Fibroblast of pulmonary artery (primary cell): ENCODE data around the gene MMP27.

ENCODE experiments used
- DNase-seq: peaks from one replicate; pipeline ENCODE4 v3.0.0-alpha.2; 2010; ENCODE audit warnings: low read depth
- H3K4me3 ChIP-seq: replicated peaks from 2 replicates; pipeline ENCODE4 v1.5.1; 2011; ENCODE audit warnings: low read depth, mild to moderate bottlenecking, control low read depth, low read length, moderate library complexity
- CTCF ChIP-seq: IDR thresholded peaks from 2 replicates; pipeline ENCODE4 v1.5.1; 2011; ENCODE audit warnings: mild to moderate bottlenecking, control low read depth, low read length, inconsistent platforms; ENCODE audit errors: missing control alignments

Gene MMP27

DNA sequence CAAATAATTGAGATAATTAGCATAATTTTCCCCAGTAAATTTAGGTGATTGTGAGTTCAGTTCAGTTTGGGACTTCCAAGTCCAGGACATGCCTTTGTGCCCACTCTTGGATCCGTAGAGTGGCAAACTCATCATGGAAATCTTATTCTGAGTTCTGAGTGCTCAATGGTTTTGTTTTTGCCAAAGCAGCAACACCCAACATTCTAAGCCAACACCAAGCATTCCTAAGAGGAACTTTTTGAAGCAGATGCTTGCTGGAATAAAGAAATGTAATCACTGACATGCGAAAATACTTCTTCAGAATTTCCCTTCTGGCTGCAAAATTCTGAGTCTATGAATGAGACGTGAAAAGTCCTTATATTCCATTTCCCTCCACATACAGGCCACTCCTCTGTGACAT is 10.4 kb downstream of the MMP27 start:
- no peak for TF ChIP-seq CTCF
- no peak for DNase-seq
- H3K4me3 ChIP-seq: no peak overlapping the region

DNA sequence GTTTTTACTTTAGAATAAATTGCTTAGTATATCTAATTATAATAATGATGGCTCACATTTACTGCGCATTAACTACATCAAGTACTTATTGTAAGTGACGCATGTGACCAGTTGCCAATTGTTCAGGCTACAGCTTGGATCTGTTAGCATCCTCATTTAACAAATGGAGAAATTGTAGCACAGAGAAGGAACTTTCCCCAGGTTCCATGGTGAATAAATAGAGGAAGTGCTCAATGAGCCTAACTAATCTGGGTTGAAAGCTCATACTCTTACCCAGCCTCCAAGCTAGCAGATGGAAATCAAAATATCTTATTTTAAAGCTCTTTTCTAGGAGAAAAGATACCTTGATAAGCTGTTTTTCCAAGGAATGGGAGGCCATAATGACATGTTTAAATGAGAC is 19.8 kb downstream of the MMP27 start:
- DNase-seq: no peak
- no peak overlapping the region for H3K4me3 ChIP-seq
- no peak for TF ChIP-seq CTCF

GRCh38 chr11:102685338-102685737 is 20.2 kb downstream of the MMP27 start:
- no peak for DNase-seq
- TF ChIP-seq CTCF: no peak
- no peak overlapping the region for H3K4me3 ChIP-seq

GRCh38 chr11:102683277-102683676 is 22.3 kb downstream of the MMP27 start:
- TF ChIP-seq CTCF: no peak
- no peak overlapping the region for H3K4me3 ChIP-seq
- DNase-seq: no peak

- peak; percentile 21 for DNase-seq
- H3K4me3 ChIP-seq: no peak overlapping the region
- TF ChIP-seq CTCF: no peak
Measured at GRCh38 chr11:102680945-102681344, 24.6 kb downstream of the MMP27 start.

- no peak overlapping the region for H3K4me3 ChIP-seq
- DNase-seq: no peak
- TF ChIP-seq CTCF: no peak
Measured at GRCh38 chr11:102678022-102678421, 27.5 kb downstream of the MMP27 start.

GRCh38 chr11:102676084-102676483 is 29.5 kb downstream of the MMP27 start:
- TF ChIP-seq CTCF: no peak
- no peak for DNase-seq
- no peak overlapping the region for H3K4me3 ChIP-seq
